ENCODE data around the gene LZTS3.

DNA sequence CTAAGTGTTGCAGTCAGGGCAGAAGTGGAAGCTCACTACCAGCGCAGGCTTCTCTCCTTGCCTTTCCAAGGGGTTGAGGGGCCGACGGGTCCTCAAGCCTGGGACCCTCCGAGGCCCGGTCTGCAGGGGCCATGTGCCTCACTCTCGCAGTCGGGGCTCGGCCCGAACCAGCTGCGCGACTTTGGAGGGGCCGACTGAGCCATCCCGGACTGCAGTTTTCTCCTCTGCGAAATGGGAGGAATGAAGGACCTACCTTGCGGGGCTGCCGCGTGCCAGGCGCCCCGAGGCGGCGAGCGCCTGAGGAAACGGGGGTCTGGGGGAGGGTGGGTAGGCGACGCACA is 5.6 kb downstream of the LZTS3 start:
- TF ChIP-seq, protein P1, sequence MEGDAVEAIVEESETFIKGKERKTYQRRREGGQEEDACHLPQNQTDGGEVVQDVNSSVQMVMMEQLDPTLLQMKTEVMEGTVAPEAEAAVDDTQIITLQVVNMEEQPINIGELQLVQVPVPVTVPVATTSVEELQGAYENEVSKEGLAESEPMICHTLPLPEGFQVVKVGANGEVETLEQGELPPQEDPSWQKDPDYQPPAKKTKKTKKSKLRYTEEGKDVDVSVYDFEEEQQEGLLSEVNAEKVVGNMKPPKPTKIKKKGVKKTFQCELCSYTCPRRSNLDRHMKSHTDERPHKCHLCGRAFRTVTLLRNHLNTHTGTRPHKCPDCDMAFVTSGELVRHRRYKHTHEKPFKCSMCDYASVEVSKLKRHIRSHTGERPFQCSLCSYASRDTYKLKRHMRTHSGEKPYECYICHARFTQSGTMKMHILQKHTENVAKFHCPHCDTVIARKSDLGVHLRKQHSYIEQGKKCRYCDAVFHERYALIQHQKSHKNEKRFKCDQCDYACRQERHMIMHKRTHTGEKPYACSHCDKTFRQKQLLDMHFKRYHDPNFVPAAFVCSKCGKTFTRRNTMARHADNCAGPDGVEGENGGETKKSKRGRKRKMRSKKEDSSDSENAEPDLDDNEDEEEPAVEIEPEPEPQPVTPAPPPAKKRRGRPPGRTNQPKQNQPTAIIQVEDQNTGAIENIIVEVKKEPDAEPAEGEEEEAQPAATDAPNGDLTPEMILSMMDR (IDR thresholded peaks at IDR 0.05; ENCODE audit: control extremely low read depth in 1 of 3, insufficient read depth in 1 of 3, low read depth in 1 of 3, low read length in 3 of 3), result no peak
- TF ChIP-seq ASH2L (IDR thresholded peaks at IDR 0.05; ENCODE audit: low read length), result no peak
- TF ChIP-seq RNF2 (IDR thresholded peaks at IDR 0.05; ENCODE audit: borderline replicate concordance, low read depth, low read length, missing control alignments, poor library complexity, severe bottlenecking), result no peak
- TF ChIP-seq JUN (IDR thresholded peaks at IDR 0.05; ENCODE audit: low read depth, low read length), result no peak
- no peak for TF ChIP-seq EZH2 (IDR thresholded peaks at IDR 0.05; ENCODE audit: low read depth, low read length, severe bottlenecking)

All from H1 (cell line).